CD4-positive, alpha-beta T cell (primary cell): ENCODE measurements around the gene XDH. TPM values are rescaled to one million over a fixed set of nuclear protein-coding genes. Genes with fewer than 3 reads are reported as not detected.

Experiments
- ATAC-seq: fragments of 200-7000 bp; cut with Tn5 transposase; one replicate; pipeline ENCODE4 v1.10.0; 2022; ENCODE audit warnings: mild to moderate bottlenecking; ENCODE audit not compliant: poor library complexity
- CTCF ChIA-PET: fragments of 350-600 bp; sonication (Branson Sonifier 250); formaldehyde crosslinking; loops from one replicate; lab custom pipeline; 2021; ENCODE audit warnings: antibody characterized with exemption, inconsistent platforms; lab: Charles Lee
- POLR2A ChIA-PET: fragments of 350-600 bp; sonication (Branson Sonifier 250); formaldehyde crosslinking; loops from one replicate; lab custom pipeline; 2021; ENCODE audit warnings: antibody characterized with exemption, inconsistent platforms; lab: Charles Lee
- DNase-seq, 14 experiments: peaks; one replicate each; pipeline ENCODE4 v3.0.0-alpha.2; 2013 to 2020; ENCODE audit warnings: mixed read lengths in 2 of 14
- H3K27ac ChIP-seq, 2 donors: one replicate each; pipeline versions ENCODE4 v1.5.1 to v1.7.0; 2013; ENCODE audit warnings: low read length in 2 of 2, low read depth in 1 of 2, mild to moderate bottlenecking in 1 of 2
- H3K27me3 ChIP-seq, 2 experiments: 1 replicate in 1 of 2; 2 replicates in 1 of 2; pipeline versions ENCODE4 v1.6.1 to v1.7.0; 2013; ENCODE audit warnings: low read length in 2 of 2, control low read depth in 1 of 2, mild to moderate bottlenecking in 1 of 2, moderate library complexity in 1 of 2; ENCODE audit not compliant: insufficient read depth in 2 of 2, control insufficient read depth in 1 of 2
- H3K36me3 ChIP-seq: one replicate; pipeline ENCODE4 v1.6.1; 2013; ENCODE audit warnings: low read length, control low read depth; ENCODE audit not compliant: insufficient read depth
- H3K4me1 ChIP-seq: one replicate; pipeline ENCODE4 v1.6.1; 2013; ENCODE audit warnings: low read length, control low read depth; ENCODE audit not compliant: insufficient read depth
- H3K4me3 ChIP-seq: one replicate; pipeline ENCODE4 v1.5.1; 2013; ENCODE audit warnings: mild to moderate bottlenecking, low read length, moderate library complexity
- H3K9me3 ChIP-seq, 2 experiments: 1 replicate in 1 of 2; 2 replicates in 1 of 2; pipeline versions ENCODE4 v1.6.1 to v1.7.0; 2013; ENCODE audit warnings: low read length in 2 of 2, mild to moderate bottlenecking in 2 of 2, control low read depth in 1 of 2, moderate library complexity in 1 of 2; ENCODE audit not compliant: control insufficient read depth in 1 of 2, insufficient read depth in 1 of 2
- H3K27ac Mint-ChIP-seq: one replicate; pipeline ENCODE4 v1.8.0; 2020; ENCODE audit warnings: mixed read lengths
- H3K27me3 Mint-ChIP-seq: one replicate; pipeline ENCODE4 v1.8.0; 2021; ENCODE audit warnings: mixed read lengths
- H3K36me3 Mint-ChIP-seq: one replicate; pipeline ENCODE4 v1.8.0; 2021; ENCODE audit warnings: low read depth, mixed read lengths
- H3K4me1 Mint-ChIP-seq: one replicate; pipeline ENCODE4 v1.8.0; 2021; ENCODE audit warnings: low read depth, mixed read lengths
- H3K4me3 Mint-ChIP-seq: one replicate; pipeline ENCODE4 v1.8.0; 2020; ENCODE audit warnings: mild to moderate bottlenecking, mixed read lengths
- H3K9me3 Mint-ChIP-seq: one replicate; pipeline ENCODE4 v1.8.0; 2020; ENCODE audit warnings: mixed read lengths
- intact Hi-C, 2 experiments: fragments of 100-400 bp; cut with DNase I in 1 of 2; cut with micrococcal nuclease in 1 of 2; formaldehyde crosslinking; loops; one replicate each; pipeline versions ENCODE4 v1.15.1 to v1.9.0; 2023 to 2025; cut with DNase I, micrococcal nuclease
- total RNA-seq, 174 experiments: library from RNA in 2 of 174; stranded (reverse) in 2 of 174; gene quantifications; one replicate each; pipeline ENCODE4 v1.2.3 and lab custom pipeline; 2021 to 2026
- TF ChIP-seq, protein P1 (sequence below): fragments of 200-600 bp; IDR thresholded peaks from one replicate; pipeline ENCODE4 v1.8.0; 2022; ENCODE audit warnings: antibody characterized with exemption, mild to moderate bottlenecking

XDH gene
- total RNA-seq, 2 experiments from 2014 or later = 0.05 TPM; not detected in 1

DNA sequence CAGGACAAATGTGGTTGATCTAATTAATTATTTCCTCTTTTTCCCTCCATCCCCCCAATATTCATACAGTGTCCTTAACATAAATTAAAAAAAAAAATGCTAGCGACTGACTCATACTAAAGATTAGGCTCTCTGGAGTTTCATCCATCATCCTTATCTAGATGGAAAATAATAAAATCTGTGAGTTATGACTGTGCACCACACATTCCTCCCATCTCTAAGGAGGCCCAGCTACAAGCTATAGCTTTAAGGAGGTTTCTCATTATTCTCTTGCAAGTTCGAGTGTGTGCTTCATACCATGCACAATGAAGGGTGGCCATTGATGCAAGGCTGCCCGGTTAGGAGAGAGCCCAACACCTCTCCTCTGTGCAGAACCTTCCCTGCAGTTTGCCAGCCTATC is 77.3 kb downstream of the XDH start:
- no peak for ATAC-seq
- intact Hi-C loops = loop anchor here (10.0 kb wide), 2 partner anchors 1172 to 1242 kb away; no protein-coding TSS in a partner anchor
- Mint-ChIP-seq H3K4me1 (peaks cover 4% of the 10 kb centered on the region), H3K9me3 (no peaks in the 10 kb centered on the region), H3K27ac (no peak overlapping the region), H3K36me3 (no peaks in the 10 kb centered on the region), H3K27me3 (peaks cover 11% of the 10 kb centered on the region), H3K4me3 (no peak overlapping the region)
- no peaks in the 10 kb centered on the region for H3K4me1 ChIP-seq
- no peak for DNase-seq
- H3K27ac ChIP-seq = no peak overlapping the region
- ChIA-PET POLR2A (no interaction called here), CTCF (no interaction called here)
- H3K36me3 ChIP-seq = no peaks in the 10 kb centered on the region
- peaks cover 0 to 2% of the 10 kb centered on the region in 2 experiments for H3K27me3 ChIP-seq
- no peak overlapping the region for H3K4me3 ChIP-seq
- TF ChIP-seq, protein P1, sequence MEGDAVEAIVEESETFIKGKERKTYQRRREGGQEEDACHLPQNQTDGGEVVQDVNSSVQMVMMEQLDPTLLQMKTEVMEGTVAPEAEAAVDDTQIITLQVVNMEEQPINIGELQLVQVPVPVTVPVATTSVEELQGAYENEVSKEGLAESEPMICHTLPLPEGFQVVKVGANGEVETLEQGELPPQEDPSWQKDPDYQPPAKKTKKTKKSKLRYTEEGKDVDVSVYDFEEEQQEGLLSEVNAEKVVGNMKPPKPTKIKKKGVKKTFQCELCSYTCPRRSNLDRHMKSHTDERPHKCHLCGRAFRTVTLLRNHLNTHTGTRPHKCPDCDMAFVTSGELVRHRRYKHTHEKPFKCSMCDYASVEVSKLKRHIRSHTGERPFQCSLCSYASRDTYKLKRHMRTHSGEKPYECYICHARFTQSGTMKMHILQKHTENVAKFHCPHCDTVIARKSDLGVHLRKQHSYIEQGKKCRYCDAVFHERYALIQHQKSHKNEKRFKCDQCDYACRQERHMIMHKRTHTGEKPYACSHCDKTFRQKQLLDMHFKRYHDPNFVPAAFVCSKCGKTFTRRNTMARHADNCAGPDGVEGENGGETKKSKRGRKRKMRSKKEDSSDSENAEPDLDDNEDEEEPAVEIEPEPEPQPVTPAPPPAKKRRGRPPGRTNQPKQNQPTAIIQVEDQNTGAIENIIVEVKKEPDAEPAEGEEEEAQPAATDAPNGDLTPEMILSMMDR = no peak
- H3K9me3 ChIP-seq = no peaks in the 10 kb centered on the region

DNA sequence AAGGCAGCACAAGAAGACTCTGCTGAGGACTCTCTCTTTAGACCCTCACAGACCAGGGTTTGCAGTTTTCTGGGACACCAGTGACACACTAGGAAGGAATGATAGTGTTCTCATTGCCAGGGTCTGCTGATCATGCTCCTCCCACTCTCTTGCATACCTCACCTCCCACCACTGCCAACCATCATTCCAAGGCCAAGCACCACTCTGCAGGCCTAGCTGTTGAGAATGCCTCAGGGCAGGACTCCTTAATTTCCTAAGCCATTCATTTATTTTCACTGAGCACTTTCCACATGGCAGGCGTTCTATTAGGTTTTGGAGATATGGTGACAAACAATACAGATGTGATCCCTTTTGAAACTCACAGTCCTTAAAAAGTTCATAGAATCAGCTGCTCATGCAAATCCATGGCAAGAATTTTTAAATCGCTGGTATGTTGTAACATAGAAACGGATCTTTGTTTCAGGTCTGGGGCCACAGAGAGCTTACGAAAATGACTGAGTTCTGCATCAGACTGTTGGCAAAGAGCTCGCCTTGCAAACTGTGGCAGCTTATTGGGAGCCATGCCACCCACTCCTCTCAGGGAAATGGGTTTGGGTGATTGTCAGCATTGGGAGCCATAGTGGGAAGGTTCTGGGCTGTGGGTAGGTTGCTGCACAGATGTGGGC is 78.5 kb downstream of the XDH start:
- TF ChIP-seq, protein P1 = no peak
- DNase-seq (no peak), ATAC-seq (no peak)
- Histone ChIP-seq H3K36me3 (no peaks in the 10 kb centered on the region), H3K9me3 (no peaks in the 10 kb centered on the region), H3K4me3 (no peak overlapping the region), H3K27ac (no peak overlapping the region), H3K27me3 (peaks cover 0 to 2% of the 10 kb centered on the region in 2 experiments), H3K4me1 (no peaks in the 10 kb centered on the region)
- no peaks in the 10 kb centered on the region for H3K36me3 Mint-ChIP-seq
- peaks cover 4% of the 10 kb centered on the region for H3K4me1 Mint-ChIP-seq
- peaks cover 8% of the 10 kb centered on the region for H3K27me3 Mint-ChIP-seq
- H3K27ac Mint-ChIP-seq = no peak overlapping the region
- CTCF ChIA-PET = no interaction called here
- no peaks in the 10 kb centered on the region for H3K9me3 Mint-ChIP-seq
- H3K4me3 Mint-ChIP-seq = no peak overlapping the region
- POLR2A ChIA-PET = no interaction called here
- intact Hi-C loops = loop anchor here (10.0 kb wide), 2 partner anchors 1171 to 1241 kb away; no protein-coding TSS in a partner anchor

DNA sequence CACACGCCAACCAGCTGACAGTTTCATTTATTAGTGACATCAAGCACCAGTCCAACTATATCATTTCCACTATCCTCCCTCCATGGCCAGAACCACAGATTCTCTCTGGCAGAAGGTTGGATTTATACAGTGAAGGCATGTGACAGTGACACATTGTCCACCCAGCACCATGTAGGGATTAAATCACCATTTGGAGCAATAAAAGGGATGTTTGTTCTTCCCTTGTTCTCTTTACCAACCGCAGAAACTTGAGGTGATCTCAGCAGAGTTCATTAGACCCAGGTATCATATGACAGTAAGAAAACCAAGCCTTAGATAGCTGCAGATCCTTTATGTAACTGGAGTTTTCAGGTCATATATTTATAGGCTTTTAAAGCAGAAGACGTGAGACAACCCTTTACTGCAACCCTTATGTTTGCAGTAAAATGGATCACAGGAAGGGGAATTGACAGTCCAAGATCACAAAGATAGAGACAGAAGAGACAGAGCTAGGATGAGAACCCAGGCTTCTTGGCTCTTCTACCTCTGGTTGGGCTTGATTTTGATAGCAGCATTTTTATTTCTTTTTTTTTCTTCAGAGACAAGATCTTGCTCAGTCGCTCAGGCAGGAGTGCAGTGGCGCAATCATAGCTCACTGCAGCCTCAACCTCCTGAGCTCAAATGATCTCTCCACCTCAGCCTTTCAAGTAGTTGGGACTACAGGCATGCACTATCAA is 80.1 kb downstream of the XDH start:
- ChIA-PET CTCF (interaction anchor here (1.0 to 2.4 kb wide), 2 partner anchors 473 to 623 kb away, joined by 3 to 14 read pairs; no protein-coding TSS in a partner anchor), POLR2A (no interaction called here)
- Mint-ChIP-seq H3K9me3 (no peaks in the 10 kb centered on the region), H3K27me3 (peaks cover 5% of the 10 kb centered on the region), H3K4me3 (no peak overlapping the region), H3K4me1 (peaks cover 4% of the 10 kb centered on the region), H3K27ac (no peak overlapping the region), H3K36me3 (no peaks in the 10 kb centered on the region)
- Histone ChIP-seq H3K27me3 (peaks cover 0 to 2% of the 10 kb centered on the region in 2 experiments), H3K4me1 (no peaks in the 10 kb centered on the region), H3K27ac (no peak overlapping the region), H3K36me3 (no peaks in the 10 kb centered on the region), H3K4me3 (no peak overlapping the region), H3K9me3 (no peaks in the 10 kb centered on the region)
- no peak for ATAC-seq
- intact Hi-C loops = loop anchor here (5.0 to 10.0 kb wide), 5 partner anchors 102 to 1240 kb away; partner anchors contain the start of gene EHD3 (in 1 of the 2)
- TF ChIP-seq, protein P1 = no peak
- no peak for DNase-seq
